AG09309 (cell line): ENCODE measurements around the gene ABR.

ENCODE experiments used
- DNase-seq: peaks from one replicate; pipeline ENCODE4 v3.0.0-alpha.2; 2010; ENCODE audit warnings: low read depth
- H3K4me3 ChIP-seq: 2 replicates; pipeline ENCODE4 v1.5.1; 2011; ENCODE audit warnings: mild to moderate bottlenecking, low read depth, low read length, moderate library complexity; ENCODE audit not compliant: control insufficient read depth
- CTCF ChIP-seq: IDR thresholded peaks from 2 replicates; pipeline ENCODE4 v1.5.1; 2011; ENCODE audit warnings: mild to moderate bottlenecking, low read depth, low read length, inconsistent platforms; ENCODE audit not compliant: insufficient read depth, control insufficient read depth; ENCODE audit errors: missing control alignments

Gene ABR

GRCh38 chr17:1216217-1217088 lies 36.7 kb upstream of the ABR start:
- TF ChIP-seq CTCF = no peak
- DNase-seq = no peak

GRCh38 chr17:1212946-1213345 lies 33.2 kb upstream of the ABR start:
- no peak for DNase-seq
- TF ChIP-seq CTCF = no peak
- H3K4me3 ChIP-seq = no peak overlapping the region

More at GRCh38 chr17:1216217-1217088, 36.7 kb upstream of the ABR start:
- H3K4me3 ChIP-seq = no peak overlapping the region

GRCh38 chr17:1211287-1211686 lies 31.5 kb upstream of the ABR start:
- no peak for DNase-seq
- TF ChIP-seq CTCF = no peak

GRCh38 chr17:1208966-1209365 lies 29.2 kb upstream of the ABR start:
- TF ChIP-seq CTCF = no peak
- no peak overlapping the region for H3K4me3 ChIP-seq

More at GRCh38 chr17:1211287-1211686, 31.5 kb upstream of the ABR start:
- H3K4me3 ChIP-seq = no peak overlapping the region

GRCh38 chr17:1206026-1206777 lies 26.4 kb upstream of the ABR start:
- no peak for DNase-seq
- H3K4me3 ChIP-seq = no peak overlapping the region
- TF ChIP-seq CTCF = no peak

More at GRCh38 chr17:1208966-1209365, 29.2 kb upstream of the ABR start:
- DNase-seq = no peak

GRCh38 chr17:1203967-1204291 lies 24.1 kb upstream of the ABR start:
- no peak for TF ChIP-seq CTCF
- H3K4me3 ChIP-seq = peak overlapping the region; percentile 44
- no peak for DNase-seq
